Posterior cingulate gyrus (tissue), 11 donors: ENCODE measurements around the gene SYT1.
"Not testable (repeated sequence)": the region's sequence is repeated elsewhere in the genome, so short reads cannot be mapped to it uniquely, and the experiment has no call there.

Experiments used
- DNase-seq, 10 donors: peaks; one replicate each; pipeline versions ENCODE4 v3.0.0 to v3.0.0-alpha.2; 2020 to 2021; ENCODE audit warnings: mixed read lengths in 3 of 10
- intact Hi-C: fragments of 100-400 bp; cut with DNase I; formaldehyde crosslinking; loops from one replicate; pipeline ENCODE4 v1.15.1; 2023

Gene SYT1

DNA sequence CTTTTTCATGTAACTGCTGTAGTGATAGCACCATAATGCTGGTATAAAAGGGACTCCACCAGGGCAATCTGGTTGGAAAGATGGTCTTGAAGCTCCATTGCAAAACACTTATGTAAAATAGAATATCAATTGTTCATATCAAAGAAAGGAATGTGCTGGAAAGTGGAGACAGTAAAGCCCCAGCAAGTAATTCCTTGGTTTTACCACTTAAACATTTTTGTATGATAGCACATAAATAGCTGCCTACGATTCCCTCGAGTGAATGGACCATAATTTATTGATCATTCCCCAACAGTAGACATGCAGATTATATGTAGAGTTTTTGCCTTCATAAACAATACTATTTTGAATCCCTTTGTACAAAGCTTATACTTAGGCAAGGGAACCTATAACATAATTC, 550.7 kb downstream of the SYT1 start:
- DNase-seq: no peak

DNA sequence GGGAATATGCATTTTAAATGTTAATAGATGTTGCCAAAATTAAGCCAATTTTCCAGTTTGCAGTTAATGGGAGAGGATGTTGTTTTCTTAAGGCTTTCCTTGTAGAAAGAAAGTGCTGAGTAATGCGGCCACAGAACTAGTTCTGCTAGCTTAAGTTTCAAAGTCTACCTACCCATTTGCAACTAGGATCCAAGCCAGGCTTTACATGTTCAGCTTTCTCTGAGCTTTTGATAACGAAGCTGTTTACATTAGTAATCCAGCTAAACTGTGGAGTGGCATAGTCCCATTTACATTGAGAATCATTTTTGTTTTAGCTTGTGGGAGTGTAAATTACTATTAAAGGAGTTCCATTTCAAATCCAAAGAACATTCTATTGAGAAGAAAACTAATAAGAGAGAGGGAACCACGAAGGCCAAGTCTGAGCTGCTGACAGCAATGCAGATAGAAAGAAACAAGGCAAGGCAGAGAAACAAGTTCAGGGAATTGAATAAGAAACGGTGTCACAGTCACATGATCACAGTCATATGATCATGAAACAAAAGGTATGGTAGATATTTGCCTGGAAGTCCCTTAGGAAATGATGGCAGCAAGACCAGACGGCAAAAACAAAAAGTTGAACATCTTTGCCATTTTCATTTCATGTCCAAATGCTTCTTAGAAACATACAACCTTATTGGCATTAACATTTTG, 551.3 kb downstream of the SYT1 start:
- intact Hi-C loops: no loop called here
- DNase-seq: no peak

More for the DNA sequence above, 550.7 kb downstream of the SYT1 start:
- intact Hi-C loops: no loop called here

GRCh38 chr12:79420146-79420618, 555.6 kb downstream of the SYT1 start:
- no peak for DNase-seq
- intact Hi-C loops: loop anchor here (10.0 kb wide), 1 partner anchor 115 kb away; no protein-coding TSS in a partner anchor

DNA sequence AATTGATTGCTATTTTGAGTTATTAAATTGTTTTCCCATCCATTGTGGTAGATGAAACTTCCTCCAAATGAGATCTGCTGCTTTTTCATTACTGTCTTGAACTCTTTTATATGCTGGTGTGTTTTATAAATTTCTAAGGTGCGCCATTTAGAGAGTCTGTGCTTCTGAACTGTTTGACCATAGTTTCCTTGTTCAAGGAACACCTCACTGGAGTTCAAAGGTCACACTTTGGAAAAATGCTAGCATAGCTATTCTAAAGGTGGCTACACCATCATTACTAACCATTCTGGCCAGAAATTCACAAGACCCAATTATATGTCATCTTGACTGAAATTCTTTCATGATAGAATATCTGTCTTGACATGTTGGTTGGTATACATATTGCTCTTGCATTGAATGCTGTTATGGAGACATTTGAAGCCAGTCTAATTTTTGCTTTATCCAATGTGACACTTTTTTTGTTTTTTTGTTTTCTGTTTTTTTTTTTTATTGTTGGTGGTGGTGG, 556.7 kb downstream of the SYT1 start:
- intact Hi-C loops: loop anchor here (10.0 kb wide), 1 partner anchor 114 kb away; no protein-coding TSS in a partner anchor
- DNase-seq: no peak

- intact Hi-C loops: loop anchor here (10.0 kb wide), 1 partner anchor 113 kb away; no protein-coding TSS in a partner anchor
- no peak for DNase-seq
These were observed 557.7 kb downstream of the SYT1 start for GRCh38 chr12:79422060-79422812.

DNA sequence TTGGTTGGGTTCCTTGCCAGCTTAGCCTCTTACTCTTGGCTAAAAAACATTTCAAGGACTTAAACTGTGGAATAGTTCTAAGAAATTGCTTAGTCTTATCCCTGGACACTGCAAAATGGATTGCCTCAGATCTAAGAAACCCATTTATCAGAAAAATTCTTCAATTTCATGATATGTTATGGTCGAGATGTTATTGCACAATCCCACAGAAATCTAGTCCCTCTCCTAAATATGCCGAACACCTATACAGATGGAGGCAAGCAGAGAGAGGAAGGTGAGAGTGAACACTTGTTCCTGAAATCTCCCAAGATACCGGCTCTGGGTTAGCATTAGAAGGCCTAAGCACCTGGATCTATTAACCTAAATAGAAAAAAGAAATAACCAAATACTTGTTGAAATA, 559.0 kb downstream of the SYT1 start:
- intact Hi-C loops: loop anchor here (10.0 kb wide), 1 partner anchor 111 kb away; no protein-coding TSS in a partner anchor
- no peak for DNase-seq

GRCh38 chr12:79424109-79424721, 559.6 kb downstream of the SYT1 start:
- DNase-seq: no peak
- intact Hi-C loops: loop anchor here (10.0 kb wide), 1 partner anchor 111 kb away; no protein-coding TSS in a partner anchor

- intact Hi-C loops: loop anchor here (10.0 kb wide), 1 partner anchor 109 kb away; no protein-coding TSS in a partner anchor
- DNase-seq: no peak
These were observed 561.5 kb downstream of the SYT1 start for GRCh38 chr12:79426121-79426520.

GRCh38 chr12:79426744-79427143, 562.2 kb downstream of the SYT1 start:
- DNase-seq: not testable (repeated sequence)
- intact Hi-C loops: loop anchor here (10.0 kb wide), 1 partner anchor 108 kb away; no protein-coding TSS in a partner anchor

GRCh38 chr12:79433465-79434072, 569.0 kb downstream of the SYT1 start:
- intact Hi-C loops: no loop called here
- DNase-seq: no peak

GRCh38 chr12:79434561-79434960, 570.0 kb downstream of the SYT1 start:
- intact Hi-C loops: no loop called here
- no peak for DNase-seq

DNA sequence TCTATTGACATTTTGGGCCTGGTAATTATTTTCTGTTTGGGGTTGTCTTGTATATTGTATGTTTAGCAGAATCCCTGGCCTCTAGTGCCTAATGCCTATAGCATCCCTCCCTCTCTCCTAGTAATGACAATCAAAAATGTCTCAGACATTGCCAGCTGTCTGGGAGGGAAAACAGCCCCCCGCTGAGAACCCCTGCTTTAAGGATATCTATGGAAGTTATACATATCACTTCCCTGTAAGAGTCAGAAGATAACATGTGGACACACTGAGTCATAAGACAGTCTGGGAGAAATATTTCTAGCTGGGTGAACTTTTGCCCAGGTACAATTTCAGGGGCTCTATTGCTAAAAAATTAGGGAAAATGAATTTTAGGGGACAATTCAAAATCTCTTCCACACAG, 571.2 kb downstream of the SYT1 start:
- intact Hi-C loops: no loop called here
- DNase-seq: no peak

GRCh38 chr12:79438480-79439174, 574.1 kb downstream of the SYT1 start:
- DNase-seq: no peak
- intact Hi-C loops: no loop called here

- DNase-seq: no peak
- intact Hi-C loops: no loop called here
These were observed 574.7 kb downstream of the SYT1 start for GRCh38 chr12:79439175-79439825.

DNA sequence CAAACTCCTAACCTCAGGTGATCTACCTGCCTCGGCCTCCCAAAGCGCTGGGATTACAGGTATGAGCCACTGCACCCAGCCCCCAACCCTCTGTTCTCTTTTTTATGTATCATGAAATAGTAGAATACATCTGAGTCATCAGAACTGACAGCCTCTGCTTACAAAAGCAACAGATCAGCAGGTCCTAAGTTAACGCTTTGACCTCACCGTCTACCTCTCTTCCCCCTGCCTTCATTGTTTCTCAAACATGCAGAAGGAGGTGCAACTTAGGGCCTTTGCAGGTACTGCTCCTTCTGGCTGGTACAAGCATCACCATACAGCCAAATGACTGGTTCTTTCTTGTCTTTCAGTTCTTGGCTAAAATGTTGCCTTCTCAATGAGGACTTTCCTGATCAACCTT, 577.0 kb downstream of the SYT1 start:
- no peak for DNase-seq
- intact Hi-C loops: no loop called here

- intact Hi-C loops: no loop called here
- no peak for DNase-seq
These were observed 577.8 kb downstream of the SYT1 start for GRCh38 chr12:79442396-79442795.

DNA sequence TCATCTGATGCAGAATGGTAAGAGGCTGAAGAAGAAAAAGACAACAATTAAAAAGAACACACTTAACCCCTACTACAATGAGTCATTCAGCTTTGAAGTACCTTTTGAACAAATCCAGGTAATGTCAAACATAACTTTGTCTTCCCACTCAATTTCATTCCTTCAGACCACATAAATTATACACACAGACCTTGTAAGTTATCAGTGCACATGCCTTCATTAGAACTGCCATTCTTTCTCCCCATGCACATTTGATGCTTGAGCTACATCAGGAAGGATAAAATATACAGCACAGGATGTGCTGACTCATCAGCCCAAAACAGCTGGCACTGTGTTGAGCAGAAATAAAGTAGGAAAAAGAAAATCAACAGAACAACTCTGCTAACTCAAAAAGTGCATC, 579.5 kb downstream of the SYT1 start:
- intact Hi-C loops: no loop called here
- no peak for DNase-seq

GRCh38 chr12:79448816-79449215, 584.2 kb downstream of the SYT1 start:
- peak in 1 of 10 donors; percentile 61 for DNase-seq
- intact Hi-C loops: no loop called here

DNA sequence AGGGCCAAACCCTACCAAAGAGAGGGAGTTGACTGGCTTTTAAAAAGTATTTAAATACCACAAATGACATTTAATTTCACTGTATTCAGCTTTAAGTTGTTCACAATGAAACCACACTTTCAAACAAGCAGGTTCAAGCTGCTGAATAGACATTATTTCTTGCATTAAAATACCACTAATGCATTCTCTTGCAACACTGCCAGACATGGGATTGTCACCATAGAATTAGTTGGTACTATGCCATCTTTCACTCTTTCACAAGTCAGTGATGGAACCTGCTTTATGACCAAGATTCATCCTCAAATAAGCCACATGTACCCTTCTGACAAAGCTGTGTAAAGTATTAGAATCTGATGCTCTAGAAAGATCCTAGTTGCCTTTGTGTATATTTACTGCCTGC, 586.8 kb downstream of the SYT1 start:
- DNase-seq: no peak

More for the DNA sequence above, 586.8 kb downstream of the SYT1 start:
- intact Hi-C loops: no loop called here
